Measurements from ENCODE around the gene ST7. TPM values are rescaled to one million over a fixed set of nuclear protein-coding genes. Genes with fewer than 3 reads are reported as not detected.
A peak's percentile ranks its signal among the peaks of the same experiment; 100 is the strongest.

Gene ST7
- total and polyA plus RNA-seq, 2 donors (not counting 1 experiment from before 2014, with no cell fraction given), result 20.0 to 28.6 TPM

GRCh38 chr7:117129521-117129955 is 176.2 kb downstream of the ST7 start:
- peak; percentile 36 to 77 for DNase-seq (ENCODE audit: low read depth in 2 of 2)

GRCh38 chr7:117130262-117130661 is 177.0 kb downstream of the ST7 start:
- DNase-seq (ENCODE audit: low read depth in 2 of 2), result peak in 1 of 2 donors; percentile 42
- Histone ChIP-seq H3K9me3 (ENCODE audit: control insufficient read depth, insufficient read depth, low read depth, low read length) (no peaks in the 10 kb centered on the region), H2AFZ (ENCODE audit: low read length) (no peak overlapping the region), H3K4me1 (ENCODE audit: control insufficient read depth, extremely low read depth, insufficient read depth, low read length) (peaks cover 23% of the 10 kb centered on the region), H3K4me3 (replicated peaks in 1 of 4; ENCODE audit: control extremely low read depth in 1 of 4, insufficient read depth in 1 of 4, low read depth in 3 of 4, low read length in 4 of 4) (no peak overlapping the region), H4K20me1 (ENCODE audit: control insufficient read depth, extremely low read depth, insufficient read depth, low read length) (no peaks in the 10 kb centered on the region), H3K27me3 (ENCODE audit: control insufficient read depth, insufficient read depth, low read length) (no peaks in the 10 kb centered on the region), H3K4me2 (ENCODE audit: extremely low read depth, insufficient read depth, low read length) (no peak overlapping the region), H3K79me2 (ENCODE audit: control insufficient read depth, insufficient read depth, low read length) (no peaks in the 10 kb centered on the region), H3K9ac (ENCODE audit: insufficient read depth, low read length) (no peak overlapping the region), H3K36me3 (ENCODE audit: control insufficient read depth, insufficient read depth, low read length) (peaks cover 2% of the 10 kb centered on the region), H3K27ac (ENCODE audit: insufficient read depth, low read length) (no peak overlapping the region)
- TF ChIP-seq CTCF (conservative IDR thresholded peaks at IDR 0.05 in 1 of 2, IDR thresholded peaks at IDR 0.05 in 1 of 2; ENCODE audit: low read depth in 1 of 2, low read length in 2 of 2), result no peak
- TF ChIP-seq EZH2 (IDR thresholded peaks at IDR 0.05; ENCODE audit: low read length, missing control alignments), result no peak

More at GRCh38 chr7:117129521-117129955, 176.2 kb downstream of the ST7 start:
- Histone ChIP-seq H3K4me3 (replicated peaks in 1 of 4; ENCODE audit: control extremely low read depth in 1 of 4, insufficient read depth in 1 of 4, low read depth in 3 of 4, low read length in 4 of 4) (no peak overlapping the region), H3K4me1 (ENCODE audit: control insufficient read depth, extremely low read depth, insufficient read depth, low read length) (peaks cover 16% of the 10 kb centered on the region), H3K27me3 (ENCODE audit: control insufficient read depth, insufficient read depth, low read length) (no peaks in the 10 kb centered on the region), H3K36me3 (ENCODE audit: control insufficient read depth, insufficient read depth, low read length) (peaks cover 2% of the 10 kb centered on the region), H3K4me2 (ENCODE audit: extremely low read depth, insufficient read depth, low read length) (no peak overlapping the region), H4K20me1 (ENCODE audit: control insufficient read depth, extremely low read depth, insufficient read depth, low read length) (no peaks in the 10 kb centered on the region), H3K9ac (ENCODE audit: insufficient read depth, low read length) (no peak overlapping the region), H2AFZ (ENCODE audit: low read length) (no peak overlapping the region), H3K27ac (ENCODE audit: insufficient read depth, low read length) (no peak overlapping the region), H3K79me2 (ENCODE audit: control insufficient read depth, insufficient read depth, low read length) (no peaks in the 10 kb centered on the region), H3K9me3 (ENCODE audit: control insufficient read depth, insufficient read depth, low read depth, low read length) (no peaks in the 10 kb centered on the region)
- no peak for TF ChIP-seq EZH2 (IDR thresholded peaks at IDR 0.05; ENCODE audit: low read length, missing control alignments)
- TF ChIP-seq CTCF (conservative IDR thresholded peaks at IDR 0.05 in 1 of 2, IDR thresholded peaks at IDR 0.05 in 1 of 2; ENCODE audit: low read depth in 1 of 2, low read length in 2 of 2), result no peak

GRCh38 chr7:117132321-117133120 is 179.2 kb downstream of the ST7 start:
- Histone ChIP-seq H3K36me3 (ENCODE audit: control insufficient read depth, insufficient read depth, low read length) (peaks cover 2% of the 10 kb centered on the region), H3K4me2 (ENCODE audit: extremely low read depth, insufficient read depth, low read length) (peak overlapping the region; percentile 34), H3K27ac (ENCODE audit: insufficient read depth, low read length) (peak overlapping the region; percentile 88), H3K4me3 (replicated peaks in 1 of 4; ENCODE audit: control extremely low read depth in 1 of 4, insufficient read depth in 1 of 4, low read depth in 3 of 4, low read length in 4 of 4) (peak overlapping the region in 1 of 4 experiments; percentile 6), H4K20me1 (ENCODE audit: control insufficient read depth, extremely low read depth, insufficient read depth, low read length) (no peaks in the 10 kb centered on the region), H3K79me2 (ENCODE audit: control insufficient read depth, insufficient read depth, low read length) (no peaks in the 10 kb centered on the region), H3K9ac (ENCODE audit: insufficient read depth, low read length) (no peak overlapping the region), H3K27me3 (ENCODE audit: control insufficient read depth, insufficient read depth, low read length) (no peaks in the 10 kb centered on the region), H3K4me1 (ENCODE audit: control insufficient read depth, extremely low read depth, insufficient read depth, low read length) (peaks cover 25% of the 10 kb centered on the region), H2AFZ (ENCODE audit: low read length) (no peak overlapping the region), H3K9me3 (ENCODE audit: control insufficient read depth, insufficient read depth, low read depth, low read length) (no peaks in the 10 kb centered on the region)
- peak; percentile 83 to 97 for DNase-seq (ENCODE audit: low read depth in 2 of 2)
- no peak for TF ChIP-seq EZH2 (IDR thresholded peaks at IDR 0.05; ENCODE audit: low read length, missing control alignments)
- TF ChIP-seq CTCF (conservative IDR thresholded peaks at IDR 0.05 in 1 of 2, IDR thresholded peaks at IDR 0.05 in 1 of 2; ENCODE audit: low read depth in 1 of 2, low read length in 2 of 2), result no peak

All from fibroblast of lung (primary cell).